H9 (cell line): ENCODE measurements around the gene SDR42E2. TPM values are rescaled to one million over a fixed set of nuclear protein-coding genes. Genes with fewer than 3 reads are reported as not detected.

Experiments
- DNase-seq: peaks from one replicate; pipeline ENCODE4 v3.0.0-alpha.2; 2017
- H2AFZ ChIP-seq: one replicate; pipeline ENCODE4 v1.6.1; 2013; ENCODE audit warnings: mild to moderate bottlenecking, low read length, control low read depth, moderate library complexity
- H2AK5ac ChIP-seq: 2 replicates; pipeline ENCODE4 v1.6.1; 2013; ENCODE audit warnings: low read length, control low read depth, mixed read lengths; ENCODE audit not compliant: insufficient read length
- H2BK120ac ChIP-seq: one replicate; pipeline ENCODE4 v1.6.1; 2013; ENCODE audit warnings: low read depth, mild to moderate bottlenecking, low read length, control low read depth, inconsistent platforms; ENCODE audit not compliant: poor library complexity, severe bottlenecking
- H2BK12ac ChIP-seq: 2 replicates; pipeline ENCODE4 v1.6.1; 2013; ENCODE audit warnings: low read length, control low read depth, mixed read lengths, low read depth; ENCODE audit not compliant: insufficient read length
- H2BK15ac ChIP-seq: 2 replicates; pipeline ENCODE4 v1.6.1; 2013; ENCODE audit warnings: low read depth, low read length, control low read depth
- H2BK20ac ChIP-seq: one replicate; pipeline ENCODE4 v1.6.1; 2013; ENCODE audit warnings: low read depth, mild to moderate bottlenecking, low read length, control low read depth, inconsistent platforms; ENCODE audit not compliant: poor library complexity, severe bottlenecking
- H2BK5ac ChIP-seq: 2 replicates; pipeline ENCODE4 v1.6.1; 2013; ENCODE audit warnings: low read length, control low read depth, mixed read lengths; ENCODE audit not compliant: insufficient read length
- H3K14ac ChIP-seq: 2 replicates; pipeline ENCODE4 v1.6.1; 2013; ENCODE audit warnings: low read length, control low read depth; ENCODE audit not compliant: insufficient read depth
- H3K18ac ChIP-seq: 2 replicates; pipeline ENCODE4 v1.6.1; 2013; ENCODE audit warnings: low read depth, mild to moderate bottlenecking, mixed read lengths, low read length, control low read depth; ENCODE audit not compliant: insufficient read length
- H3K23ac ChIP-seq: 2 replicates; pipeline ENCODE4 v1.6.1; 2013; ENCODE audit warnings: low read length, control low read depth, mixed read lengths, low read depth; ENCODE audit not compliant: insufficient read length
- H3K23me2 ChIP-seq: 2 replicates; pipeline ENCODE4 v1.6.1; 2013; ENCODE audit warnings: low read depth, mild to moderate bottlenecking, mixed read lengths, low read length, control low read depth; ENCODE audit not compliant: insufficient read length, poor library complexity, severe bottlenecking
- H3K27ac ChIP-seq: 2 replicates; pipeline ENCODE4 v1.5.1; 2013; ENCODE audit warnings: low read length, control low read depth, mixed read lengths, low read depth; ENCODE audit not compliant: insufficient read length
- H3K27me3 ChIP-seq: 2 replicates; pipeline ENCODE4 v1.6.1; 2013; ENCODE audit warnings: low read length, control low read depth, inconsistent platforms; ENCODE audit not compliant: insufficient read depth
- H3K4ac ChIP-seq: 2 replicates; pipeline ENCODE4 v1.6.1; 2013; ENCODE audit warnings: low read depth, mild to moderate bottlenecking, control low read depth, inconsistent platforms, low read length, moderate library complexity
- H3K4me1 ChIP-seq: 2 replicates; pipeline ENCODE4 v1.6.1; 2013; ENCODE audit warnings: low read length, control low read depth, inconsistent platforms; ENCODE audit not compliant: insufficient read depth
- H3K4me2 ChIP-seq: 2 replicates; pipeline ENCODE4 v1.6.1; 2013; ENCODE audit warnings: low read length, control low read depth, mixed read lengths; ENCODE audit not compliant: insufficient read length, insufficient read depth
- H3K56ac ChIP-seq: 2 replicates; pipeline ENCODE4 v1.6.1; 2013; ENCODE audit warnings: low read depth, mild to moderate bottlenecking, mixed read lengths, low read length, control low read depth; ENCODE audit not compliant: insufficient read length
- H3K79me1 ChIP-seq: 2 replicates; pipeline ENCODE4 v1.6.1; 2013; ENCODE audit warnings: low read depth, mild to moderate bottlenecking, moderate library complexity, low read length, control low read depth, inconsistent platforms; ENCODE audit not compliant: insufficient read depth, poor library complexity, severe bottlenecking
- H3K79me2 ChIP-seq: 2 replicates; pipeline ENCODE4 v1.6.1; 2013; ENCODE audit warnings: low read length, control low read depth, inconsistent platforms; ENCODE audit not compliant: insufficient read depth
- H3K9ac ChIP-seq: 2 replicates; pipeline ENCODE4 v1.6.1; 2013; ENCODE audit warnings: low read length, control low read depth, mixed read lengths; ENCODE audit not compliant: insufficient read length; ENCODE audit errors: extremely low read depth
- H3K9me3 ChIP-seq: one replicate; pipeline ENCODE4 v1.6.1; 2013; ENCODE audit warnings: low read depth, low read length, inconsistent platforms; ENCODE audit not compliant: control insufficient read depth
- H3T11ph ChIP-seq: one replicate; pipeline ENCODE4 v1.6.1; 2013; ENCODE audit warnings: mild to moderate bottlenecking, low read length, control low read depth, inconsistent platforms
- H4K20me1 ChIP-seq: one replicate; pipeline ENCODE4 v1.6.1; 2013; ENCODE audit not compliant: control insufficient read depth, insufficient read length, insufficient read depth
- H4K5ac ChIP-seq: 2 replicates; pipeline ENCODE4 v1.6.1; 2013; ENCODE audit warnings: low read depth, mild to moderate bottlenecking, mixed read lengths, low read length, control low read depth; ENCODE audit not compliant: insufficient read length
- H4K8ac ChIP-seq: replicated peaks from 2 replicates; pipeline ENCODE4 v1.6.1; 2013; ENCODE audit warnings: low read length, control low read depth, mixed read lengths, low read depth; ENCODE audit not compliant: insufficient read length
- H4K91ac ChIP-seq: 2 replicates; pipeline ENCODE4 v1.6.1; 2013; ENCODE audit warnings: low read depth, mild to moderate bottlenecking, moderate library complexity, mixed read lengths, low read length, control low read depth; ENCODE audit not compliant: insufficient read length
- H3K27ac Mint-ChIP-seq, 3 experiments: 2 replicates in 2 of 3; 3 replicates in 1 of 3; pipeline ENCODE4 v1.8.0; 2020 to 2021; ENCODE audit warnings: mixed read lengths in 3 of 3, mild to moderate bottlenecking in 1 of 3, moderate library complexity in 1 of 3
- H3K27me3 Mint-ChIP-seq: 2 replicates; pipeline ENCODE4 v1.8.0; 2021; ENCODE audit warnings: low read depth, mild to moderate bottlenecking, moderate library complexity, mixed read lengths
- H3K36me3 Mint-ChIP-seq, 3 experiments: 2 replicates in 2 of 3; 3 replicates in 1 of 3; pipeline ENCODE4 v1.8.0; 2020 to 2021; ENCODE audit warnings: low read depth in 3 of 3, mixed read lengths in 3 of 3; ENCODE audit not compliant: insufficient read depth in 1 of 3
- H3K4me1 Mint-ChIP-seq, 2 experiments: 2 replicates each; pipeline ENCODE4 v1.8.0; 2020; ENCODE audit warnings: mixed read lengths in 2 of 2
- H3K4me3 Mint-ChIP-seq, 2 experiments: 2 replicates in 1 of 2; 3 replicates in 1 of 2; pipeline ENCODE4 v1.8.0; 2020 to 2021; ENCODE audit warnings: mild to moderate bottlenecking in 2 of 2, mixed read lengths in 2 of 2, moderate library complexity in 1 of 2
- H3K9me3 Mint-ChIP-seq, 2 experiments: 2 replicates in 1 of 2; 3 replicates in 1 of 2; pipeline ENCODE4 v1.8.0; 2020; ENCODE audit warnings: mild to moderate bottlenecking in 2 of 2, mixed read lengths in 2 of 2, moderate library complexity in 1 of 2
- CTCF ChIP-seq: fragments of 200-600 bp; sonication (generic); conservative IDR thresholded peaks from 3 replicates; pipeline ENCODE4 v1.8.0; 2021; ENCODE audit warnings: antibody characterized with exemption, mild to moderate bottlenecking
- WGBS: extraction: QIAGEN DNeasy Blood & Tissue Kit; methylation state at CpG from one replicate; pipeline ENCODE4 v1.1.7; 2013; ENCODE audit warnings: missing lambda C conversion rate, low lambda C conversion rate, mixed read lengths; ENCODE audit not compliant: insufficient read length; ENCODE audit errors: extremely low coverage; 5-methylcytosine and 5-hydroxymethylcytosine counted together
- total RNA-seq: library from RNA; stranded (reverse); gene quantifications from 2 replicates; pipeline ENCODE4 v1.2.1, GENCODE V29; 2021

The SDR42E2 gene
- total RNA-seq, 1 experiment from 2014 or later, result 0.09 TPM

GRCh38 chr16:22138482-22138881, 23.8 kb upstream of the SDR42E2 start:
- Histone ChIP-seq H4K91ac (no peak overlapping the region), H3T11ph (no peak overlapping the region), H3K4me1 (no peaks in the 10 kb centered on the region), H3K27me3 (no peaks in the 10 kb centered on the region), H4K20me1 (no peaks in the 10 kb centered on the region), H3K9ac (no peak overlapping the region), H4K8ac (no peak overlapping the region), H3K79me1 (no peaks in the 10 kb centered on the region), H2BK12ac (no peak overlapping the region), H3K14ac (no peak overlapping the region), H3K18ac (no peak overlapping the region), H3K23me2 (no peaks in the 10 kb centered on the region), H2BK20ac (no peak overlapping the region), H2BK120ac (no peak overlapping the region), H2BK5ac (no peak overlapping the region), H2BK15ac (no peak overlapping the region), H4K5ac (no peak overlapping the region), H3K56ac (no peak overlapping the region), H2AK5ac (no peak overlapping the region), H2AFZ (no peak overlapping the region), H3K4me2 (no peak overlapping the region), H3K23ac (no peak overlapping the region), H3K9me3 (no peaks in the 10 kb centered on the region), H3K27ac (no peak overlapping the region), H3K79me2 (no peaks in the 10 kb centered on the region), H3K4ac (no peak overlapping the region)
- TF ChIP-seq CTCF, result no peak
- H3K4me3 Mint-ChIP-seq, result no peak overlapping the region
- peak overlapping the region in 1 of 3 experiments; percentile 65; a peak in 1 of 7 replicates for H3K27ac Mint-ChIP-seq
- DNase-seq, result no peak
- WGBS, result no CpG with 5 or more reads among the region's 8 CpGs
- H3K27me3 Mint-ChIP-seq, result peaks cover 5% of the 10 kb centered on the region; the same call in 1 of the 2 replicates
- H3K4me1 Mint-ChIP-seq, result peaks cover 0 to 9% of the 10 kb centered on the region in 2 experiments; a peak in 3 of 4 replicates
- no peaks in the 10 kb centered on the region for H3K9me3 Mint-ChIP-seq
- H3K36me3 Mint-ChIP-seq, result no peaks in the 10 kb centered on the region
